A549 (cell line): Measurements from ENCODE around the gene CEACAM4. TPM values are rescaled to one million over a fixed set of nuclear protein-coding genes. Genes with fewer than 3 reads are reported as not detected.

Experiments
- ATAC-seq, 2 experiments: fragments of 200-7000 bp in 1 of 2; fragments of >200 bp in 1 of 2; cut with Nextera tagmentation in 1 of 2; cut with Tn5 transposase in 1 of 2; 3 replicates each; pipeline versions ENCODE4 v1.8.0 to v1.9.1; 2018 to 2020; ENCODE audit warnings: mild to moderate bottlenecking in 1 of 2, moderate library complexity in 1 of 2
- CTCF ChIA-PET: fragments of 300-600 bp; sonication (Branson Sonifier 250); formaldehyde crosslinking; extraction: SDS; loops from one replicate; lab custom pipeline; 2021; ENCODE audit warnings: antibody characterized with exemption, inconsistent platforms; lab: Yijun Ruan, JAX
- POLR2A ChIA-PET: fragments of 350-600 bp; formaldehyde crosslinking; extraction: SDS; loops from one replicate; lab custom pipeline; 2021; ENCODE audit warnings: antibody characterized with exemption, inconsistent platforms; lab: Yijun Ruan, JAX
- DNase-seq, 2 experiments: peaks; one replicate each; pipeline versions ENCODE4 v3.0.0 to v3.0.0-alpha.2; 2011 to 2016; ENCODE audit warnings: low read depth in 1 of 2, low spot score in 1 of 2
- FAIRE-seq: peaks from 2 replicates; lab custom pipeline; 2011; peaks lifted over from hg19 to GRCh38; lab: Jason Lieb, UNC
- H3K27ac ChIP-seq, 2 experiments: fragments of >200 bp; sonication (Bioruptor Twin); formaldehyde crosslinking; 3 replicates each; pipeline ENCODE4 v1.5.1; 2016 to 2017
- H3K4me1 ChIP-seq: fragments of >200 bp; sonication (Bioruptor Twin); formaldehyde crosslinking; 3 replicates; pipeline ENCODE4 v1.6.1; 2016
- H3K4me2 ChIP-seq: fragments of >200 bp; sonication (Bioruptor Twin); formaldehyde crosslinking; 3 replicates; pipeline ENCODE4 v1.6.1; 2016
- H3K4me3 ChIP-seq: fragments of >200 bp; sonication (Bioruptor Twin); formaldehyde crosslinking; 3 replicates; pipeline ENCODE4 v1.5.1; 2016
- H3K9me3 ChIP-seq: fragments of >200 bp; sonication (Bioruptor Twin); formaldehyde crosslinking; 3 replicates; pipeline ENCODE4 v1.6.1; 2016
- CBX8 ChIP-seq: fragments of 200-600 bp; sonication (generic); IDR thresholded peaks from 2 replicates; pipeline ENCODE4 v1.6.1; 2016
- CEBPB ChIP-seq, 2 experiments: fragments of >200 bp in 1 of 2; sonication (Bioruptor Twin) in 1 of 2; formaldehyde crosslinking in 1 of 2; IDR thresholded peaks; 2 replicates each; pipeline ENCODE4 v1.6.1; 2012 to 2016
- CHD2 ChIP-seq: fragments of 150-350 bp; IDR thresholded peaks from 2 replicates; pipeline ENCODE4 v1.6.1; 2014; ENCODE audit warnings: low read length; ENCODE audit not compliant: partially characterized antibody
- CHD4 ChIP-seq: fragments of 200-600 bp; sonication (generic); IDR thresholded peaks from 2 replicates; pipeline ENCODE4 v1.6.1; 2016; ENCODE audit warnings: antibody characterized with exemption, mild to moderate bottlenecking, borderline replicate concordance
- EHF ChIP-seq: fragments of 250-450 bp; sonication (Bioruptor Pico); IDR thresholded peaks from 2 replicates; pipeline ENCODE4 v1.5.0; 2020; ENCODE audit warnings: mild to moderate bottlenecking
- FOSB ChIP-seq: fragments of 250-450 bp; sonication (Bioruptor Pico); IDR thresholded peaks from 2 replicates; pipeline ENCODE4 v1.5.0; 2020; ENCODE audit warnings: mild to moderate bottlenecking, moderate library complexity
- FOSL2 ChIP-seq, 2 experiments: fragments of 450-650 bp in 1 of 2; fragments of >200 bp in 1 of 2; sonication (Bioruptor Twin) in 1 of 2; formaldehyde crosslinking; IDR thresholded peaks; 2 replicates each; pipeline versions ENCODE4 v1.5.0 to v1.6.1; 2016 to 2020; ENCODE audit warnings: mild to moderate bottlenecking in 1 of 2, moderate library complexity in 1 of 2
- FOXS1 ChIP-seq: fragments of 250-450 bp; sonication (Bioruptor Pico); IDR thresholded peaks from 2 replicates; pipeline ENCODE4 v1.5.0; 2020; ENCODE audit warnings: mild to moderate bottlenecking, moderate library complexity
- GATA3 ChIP-seq: IDR thresholded peaks from 2 replicates; pipeline ENCODE4 v1.6.1; 2012; ENCODE audit warnings: borderline replicate concordance
- HOXA7 ChIP-seq: fragments of 250-450 bp; sonication (Bioruptor Pico); IDR thresholded peaks from 2 replicates; pipeline ENCODE4 v1.5.0; 2020; ENCODE audit warnings: mild to moderate bottlenecking, moderate library complexity
- HOXB13 ChIP-seq: fragments of 250-450 bp; sonication (Bioruptor Pico); IDR thresholded peaks from 2 replicates; pipeline ENCODE4 v1.5.0; 2020; ENCODE audit warnings: low read depth, mild to moderate bottlenecking, moderate library complexity
- HOXB5 ChIP-seq: fragments of 250-450 bp; sonication (Bioruptor Pico); IDR thresholded peaks from 2 replicates; pipeline ENCODE4 v1.5.0; 2020; ENCODE audit warnings: mild to moderate bottlenecking, moderate library complexity
- JUN ChIP-seq, 2 experiments: fragments of >200 bp; sonication (Bioruptor Twin); formaldehyde crosslinking; IDR thresholded peaks; 2 replicates in 1 of 2; 3 replicates in 1 of 2; pipeline ENCODE4 v1.6.1; 2016 to 2017
- MAFK ChIP-seq: fragments of 450-650 bp; IDR thresholded peaks from 2 replicates; pipeline ENCODE4 v1.6.1; 2014; ENCODE audit not compliant: partially characterized antibody
- NPAS2 ChIP-seq: fragments of 250-450 bp; sonication (Bioruptor Pico); IDR thresholded peaks from 2 replicates; pipeline ENCODE4 v1.8.0; 2022; ENCODE audit warnings: mild to moderate bottlenecking, moderate library complexity, borderline replicate concordance
- RARB ChIP-seq: fragments of 250-450 bp; sonication (Bioruptor Pico); IDR thresholded peaks from 2 replicates; pipeline ENCODE4 v1.8.0; 2021; ENCODE audit warnings: mild to moderate bottlenecking, moderate library complexity
- ZSCAN20 ChIP-seq: fragments of 250-450 bp; sonication (Bioruptor Pico); IDR thresholded peaks from 2 replicates; pipeline ENCODE4 v1.8.0; 2022; ENCODE audit warnings: mild to moderate bottlenecking, moderate library complexity
- WGBS: methylation state at CpG from one replicate; pipeline ENCODE4 v1.1.6; 2017; ENCODE audit errors: missing lambda C conversion rate; 5-methylcytosine and 5-hydroxymethylcytosine counted together
- polyA plus RNA-seq, 4 experiments: library from polyadenylated mRNA; depleted of rRNA in 3 of 4; stranded (reverse); fragments of >200 nt; fragmentation: RNase III in 1 of 4; extraction: RNeasy Plus Mini Kit Qiagen cat#74134 plus additional on column Dnase treatment in 1 of 4; gene quantifications; 2 replicates in 3 of 4; 3 replicates in 1 of 4; pipeline ENCODE4 v1.2.3, GENCODE V29; 2011 to 2017
- TF ChIP-seq, protein P1 (sequence below): fragments of 450-650 bp; IDR thresholded peaks from 2 replicates; pipeline ENCODE4 v1.6.1; 2014; ENCODE audit warnings: antibody characterized with exemption
- TF ChIP-seq, protein P2 (sequence below): fragments of >200 bp; sonication (Bioruptor Twin); formaldehyde crosslinking; IDR thresholded peaks from 3 replicates; pipeline ENCODE4 v1.5.1; 2016
- TF ChIP-seq, protein P3 (sequence below): fragments of 200-600 bp; sonication (generic); IDR thresholded peaks from 2 replicates; pipeline ENCODE4 v1.6.1; 2016; ENCODE audit warnings: antibody characterized with exemption, mild to moderate bottlenecking, moderate library complexity
- TF ChIP-seq, protein P4 (sequence below): IDR thresholded peaks from 2 replicates; pipeline ENCODE4 v1.6.1; 2012
- TF ChIP-seq, protein P5 (sequence below): fragments of 250-450 bp; sonication (Bioruptor Pico); IDR thresholded peaks from 2 replicates; pipeline ENCODE4 v1.5.0; 2020; ENCODE audit warnings: low read depth, mild to moderate bottlenecking, moderate library complexity

CEACAM4 gene
- polyA plus RNA-seq, 2 of the 4 experiments (the other 2 are of a cell fraction), result not detected

DNA sequence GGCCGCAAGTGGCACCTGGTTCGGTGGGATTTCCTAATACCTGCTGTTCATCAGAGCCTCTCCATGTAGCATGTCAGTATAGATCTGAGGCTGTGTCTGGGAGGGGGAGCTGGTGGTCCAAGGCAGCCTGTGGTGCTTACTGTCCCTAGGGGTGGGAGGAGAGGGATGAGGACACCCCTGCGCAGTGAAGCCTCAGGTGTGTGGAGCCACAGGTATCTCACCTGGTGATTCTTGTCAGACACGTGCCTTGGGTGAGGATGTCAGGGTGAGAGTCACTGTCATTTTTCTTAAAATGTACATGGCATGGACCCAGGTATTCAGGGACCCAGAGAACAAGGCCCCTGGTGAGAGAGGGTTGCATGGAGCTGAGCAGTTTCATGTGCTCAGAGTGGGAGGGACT is 11.7 kb downstream of the CEACAM4 start:
- no peak for ATAC-seq
- Histone ChIP-seq H3K4me3 (no peak overlapping the region), H3K4me2 (no peak overlapping the region), H3K9me3 (no peaks in the 10 kb centered on the region), H3K27ac (no peak overlapping the region), H3K4me1 (no peaks in the 10 kb centered on the region)
- DNase-seq, result no peak
- ChIA-PET POLR2A (no interaction called here), CTCF (interaction anchor here (0.7 to 7.1 kb wide), 6 partner anchors 9 to 166 kb away, joined by 3 to 81 read pairs (median 5); no protein-coding TSS in a partner anchor)
- TF ChIP-seq RARB (CRISPR knock-in tag), result no peak
- TF ChIP-seq FOSB, result no peak
- no peak for TF ChIP-seq ZSCAN20
- TF ChIP-seq, protein P1, sequence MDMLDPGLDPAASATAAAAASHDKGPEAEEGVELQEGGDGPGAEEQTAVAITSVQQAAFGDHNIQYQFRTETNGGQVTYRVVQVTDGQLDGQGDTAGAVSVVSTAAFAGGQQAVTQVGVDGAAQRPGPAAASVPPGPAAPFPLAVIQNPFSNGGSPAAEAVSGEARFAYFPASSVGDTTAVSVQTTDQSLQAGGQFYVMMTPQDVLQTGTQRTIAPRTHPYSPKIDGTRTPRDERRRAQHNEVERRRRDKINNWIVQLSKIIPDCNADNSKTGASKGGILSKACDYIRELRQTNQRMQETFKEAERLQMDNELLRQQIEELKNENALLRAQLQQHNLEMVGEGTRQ, result no peak
- TF ChIP-seq FOXS1 (CRISPR knock-in tag), result no peak
- TF ChIP-seq, protein P2, sequence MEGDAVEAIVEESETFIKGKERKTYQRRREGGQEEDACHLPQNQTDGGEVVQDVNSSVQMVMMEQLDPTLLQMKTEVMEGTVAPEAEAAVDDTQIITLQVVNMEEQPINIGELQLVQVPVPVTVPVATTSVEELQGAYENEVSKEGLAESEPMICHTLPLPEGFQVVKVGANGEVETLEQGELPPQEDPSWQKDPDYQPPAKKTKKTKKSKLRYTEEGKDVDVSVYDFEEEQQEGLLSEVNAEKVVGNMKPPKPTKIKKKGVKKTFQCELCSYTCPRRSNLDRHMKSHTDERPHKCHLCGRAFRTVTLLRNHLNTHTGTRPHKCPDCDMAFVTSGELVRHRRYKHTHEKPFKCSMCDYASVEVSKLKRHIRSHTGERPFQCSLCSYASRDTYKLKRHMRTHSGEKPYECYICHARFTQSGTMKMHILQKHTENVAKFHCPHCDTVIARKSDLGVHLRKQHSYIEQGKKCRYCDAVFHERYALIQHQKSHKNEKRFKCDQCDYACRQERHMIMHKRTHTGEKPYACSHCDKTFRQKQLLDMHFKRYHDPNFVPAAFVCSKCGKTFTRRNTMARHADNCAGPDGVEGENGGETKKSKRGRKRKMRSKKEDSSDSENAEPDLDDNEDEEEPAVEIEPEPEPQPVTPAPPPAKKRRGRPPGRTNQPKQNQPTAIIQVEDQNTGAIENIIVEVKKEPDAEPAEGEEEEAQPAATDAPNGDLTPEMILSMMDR, result no peak
- TF ChIP-seq EHF (CRISPR knock-in tag), result no peak
- no peak for TF ChIP-seq NPAS2 (CRISPR knock-in tag)
- TF ChIP-seq CBX8, result no peak
- TF ChIP-seq HOXB5 (CRISPR knock-in tag), result no peak
- no peak for TF ChIP-seq CHD4
- no peak for TF ChIP-seq FOSL2 (IDR thresholded peaks at IDR 0.05)
- no peak for TF ChIP-seq FOSL2 (CRISPR knock-in tag; IDR thresholded peaks at IDR 0.05)
- no peak for TF ChIP-seq CHD2
- no peak for TF ChIP-seq HOXA7 (CRISPR knock-in tag)
- FAIRE-seq, result no peak
- WGBS, result 30% methylated on average over 4 of the region's 4 CpGs

DNA sequence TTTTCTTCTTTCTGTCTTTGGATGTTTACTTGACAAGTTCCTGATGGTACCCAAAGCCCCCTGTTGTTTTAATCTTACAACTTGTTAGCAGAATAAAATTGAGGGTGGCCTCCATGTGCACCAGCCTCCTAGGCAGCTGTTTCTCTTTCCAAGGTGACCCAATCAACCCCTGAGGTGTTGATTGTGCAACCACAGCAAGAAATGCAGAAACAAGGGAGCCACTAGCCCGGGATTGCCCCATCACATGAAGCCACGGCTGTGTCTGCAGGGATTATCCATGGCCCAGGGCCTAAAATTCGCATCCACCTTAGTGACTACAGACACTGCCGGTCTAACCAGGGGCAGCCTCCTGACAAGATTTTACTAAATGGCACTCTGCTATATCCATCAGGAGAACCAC is 14.4 kb downstream of the CEACAM4 start:
- DNase-seq, result no peak
- H3K4me1 ChIP-seq, result no peaks in the 10 kb centered on the region

DNA sequence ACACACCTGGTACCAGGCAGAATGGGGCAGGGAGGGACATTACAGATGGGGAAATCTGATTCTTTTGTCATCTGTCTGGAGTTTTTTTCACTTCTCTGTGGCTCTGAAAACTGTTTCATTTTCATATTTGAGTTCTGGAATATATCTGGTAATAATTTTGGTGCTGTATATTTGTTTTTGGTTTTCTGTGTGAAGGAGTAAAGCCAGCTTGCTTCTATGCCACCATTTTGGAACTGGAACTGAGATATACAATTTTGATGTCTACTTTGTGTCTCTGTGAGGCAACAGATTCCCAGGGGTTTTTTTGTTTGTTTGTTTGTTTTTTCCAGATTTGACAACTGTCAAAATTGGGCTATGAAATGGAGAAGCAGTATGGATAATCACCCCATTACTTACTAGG is 16.1 kb downstream of the CEACAM4 start:
- Histone ChIP-seq H3K4me3 (no peak overlapping the region), H3K4me1 (no peaks in the 10 kb centered on the region), H3K27ac (no peak overlapping the region), H3K9me3 (no peaks in the 10 kb centered on the region), H3K4me2 (no peak overlapping the region)
- DNase-seq (no peak), FAIRE-seq (no peak)
- TF ChIP-seq, protein P3, sequence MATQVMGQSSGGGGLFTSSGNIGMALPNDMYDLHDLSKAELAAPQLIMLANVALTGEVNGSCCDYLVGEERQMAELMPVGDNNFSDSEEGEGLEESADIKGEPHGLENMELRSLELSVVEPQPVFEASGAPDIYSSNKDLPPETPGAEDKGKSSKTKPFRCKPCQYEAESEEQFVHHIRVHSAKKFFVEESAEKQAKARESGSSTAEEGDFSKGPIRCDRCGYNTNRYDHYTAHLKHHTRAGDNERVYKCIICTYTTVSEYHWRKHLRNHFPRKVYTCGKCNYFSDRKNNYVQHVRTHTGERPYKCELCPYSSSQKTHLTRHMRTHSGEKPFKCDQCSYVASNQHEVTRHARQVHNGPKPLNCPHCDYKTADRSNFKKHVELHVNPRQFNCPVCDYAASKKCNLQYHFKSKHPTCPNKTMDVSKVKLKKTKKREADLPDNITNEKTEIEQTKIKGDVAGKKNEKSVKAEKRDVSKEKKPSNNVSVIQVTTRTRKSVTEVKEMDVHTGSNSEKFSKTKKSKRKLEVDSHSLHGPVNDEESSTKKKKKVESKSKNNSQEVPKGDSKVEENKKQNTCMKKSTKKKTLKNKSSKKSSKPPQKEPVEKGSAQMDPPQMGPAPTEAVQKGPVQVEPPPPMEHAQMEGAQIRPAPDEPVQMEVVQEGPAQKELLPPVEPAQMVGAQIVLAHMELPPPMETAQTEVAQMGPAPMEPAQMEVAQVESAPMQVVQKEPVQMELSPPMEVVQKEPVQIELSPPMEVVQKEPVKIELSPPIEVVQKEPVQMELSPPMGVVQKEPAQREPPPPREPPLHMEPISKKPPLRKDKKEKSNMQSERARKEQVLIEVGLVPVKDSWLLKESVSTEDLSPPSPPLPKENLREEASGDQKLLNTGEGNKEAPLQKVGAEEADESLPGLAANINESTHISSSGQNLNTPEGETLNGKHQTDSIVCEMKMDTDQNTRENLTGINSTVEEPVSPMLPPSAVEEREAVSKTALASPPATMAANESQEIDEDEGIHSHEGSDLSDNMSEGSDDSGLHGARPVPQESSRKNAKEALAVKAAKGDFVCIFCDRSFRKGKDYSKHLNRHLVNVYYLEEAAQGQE, result no peak
- no peak for TF ChIP-seq HOXB13 (CRISPR knock-in tag)
- no peak for TF ChIP-seq JUN (IDR thresholded peaks at IDR 0.05)
- TF ChIP-seq, protein P4, sequence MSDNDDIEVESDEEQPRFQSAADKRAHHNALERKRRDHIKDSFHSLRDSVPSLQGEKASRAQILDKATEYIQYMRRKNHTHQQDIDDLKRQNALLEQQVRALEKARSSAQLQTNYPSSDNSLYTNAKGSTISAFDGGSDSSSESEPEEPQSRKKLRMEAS, result no peak
- no peak for TF ChIP-seq HOXB5 (CRISPR knock-in tag)
- TF ChIP-seq, protein P5, sequence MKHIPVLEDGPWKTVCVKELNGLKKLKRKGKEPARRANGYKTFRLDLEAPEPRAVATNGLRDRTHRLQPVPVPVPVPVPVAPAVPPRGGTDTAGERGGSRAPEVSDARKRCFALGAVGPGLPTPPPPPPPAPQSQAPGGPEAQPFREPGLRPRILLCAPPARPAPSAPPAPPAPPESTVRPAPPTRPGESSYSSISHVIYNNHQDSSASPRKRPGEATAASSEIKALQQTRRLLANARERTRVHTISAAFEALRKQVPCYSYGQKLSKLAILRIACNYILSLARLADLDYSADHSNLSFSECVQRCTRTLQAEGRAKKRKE (CRISPR knock-in tag), result no peak
- TF ChIP-seq GATA3, result no peak
- TF ChIP-seq, all 56 proteins: peak for 0
- ChIA-PET CTCF (interaction anchor here (0.7 to 46.4 kb wide), 6 partner anchors 9 to 135 kb away, joined by 3 to 1153 read pairs (median 6); partner anchors contain the start of gene CEACAM21), POLR2A (no interaction called here)
- no peak for ATAC-seq

More for the DNA sequence above, 14.4 kb downstream of the CEACAM4 start:
- H3K4me2 ChIP-seq, result no peak overlapping the region
- TF ChIP-seq MAFK (peak; percentile 3), CEBPB (IDR thresholded peaks at IDR 0.05) (peak in 1 of 2 experiments; percentile 54; a peak in 3 of 4 replicates)
- TF ChIP-seq, protein P5 (CRISPR knock-in tag), result no peak
- TF ChIP-seq, all 56 proteins: peak for 2
- no peak overlapping the region for H3K4me3 ChIP-seq
- ChIA-PET POLR2A (no interaction called here), CTCF (interaction anchor here (0.9 to 7.1 kb wide), 5 partner anchors 15 to 163 kb away, joined by 3 to 81 read pairs (median 6); no protein-coding TSS in a partner anchor)
- WGBS, result 21% methylated on average over 4 of the region's 4 CpGs
- no peak for FAIRE-seq
- ATAC-seq, result no peak
- no peak overlapping the region for H3K27ac ChIP-seq
- no peaks in the 10 kb centered on the region for H3K9me3 ChIP-seq
